22Rv1 (cell line): ENCODE data around the gene ABCA1.

Source experiments
- ZFX ChIP-seq: fragments of 450-650 bp; IDR thresholded peaks from 2 replicates; pipeline ENCODE4 v1.6.1; 2017; ENCODE audit warnings: antibody characterized with exemption, borderline replicate concordance
- TF ChIP-seq, protein P1 (sequence below): fragments of 450-650 bp; IDR thresholded peaks from 2 replicates; pipeline ENCODE4 v1.5.1; 2017; ENCODE audit warnings: mild to moderate bottlenecking

- TF ChIP-seq, protein P1, sequence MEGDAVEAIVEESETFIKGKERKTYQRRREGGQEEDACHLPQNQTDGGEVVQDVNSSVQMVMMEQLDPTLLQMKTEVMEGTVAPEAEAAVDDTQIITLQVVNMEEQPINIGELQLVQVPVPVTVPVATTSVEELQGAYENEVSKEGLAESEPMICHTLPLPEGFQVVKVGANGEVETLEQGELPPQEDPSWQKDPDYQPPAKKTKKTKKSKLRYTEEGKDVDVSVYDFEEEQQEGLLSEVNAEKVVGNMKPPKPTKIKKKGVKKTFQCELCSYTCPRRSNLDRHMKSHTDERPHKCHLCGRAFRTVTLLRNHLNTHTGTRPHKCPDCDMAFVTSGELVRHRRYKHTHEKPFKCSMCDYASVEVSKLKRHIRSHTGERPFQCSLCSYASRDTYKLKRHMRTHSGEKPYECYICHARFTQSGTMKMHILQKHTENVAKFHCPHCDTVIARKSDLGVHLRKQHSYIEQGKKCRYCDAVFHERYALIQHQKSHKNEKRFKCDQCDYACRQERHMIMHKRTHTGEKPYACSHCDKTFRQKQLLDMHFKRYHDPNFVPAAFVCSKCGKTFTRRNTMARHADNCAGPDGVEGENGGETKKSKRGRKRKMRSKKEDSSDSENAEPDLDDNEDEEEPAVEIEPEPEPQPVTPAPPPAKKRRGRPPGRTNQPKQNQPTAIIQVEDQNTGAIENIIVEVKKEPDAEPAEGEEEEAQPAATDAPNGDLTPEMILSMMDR: no peak
- TF ChIP-seq ZFX: no peak
These were observed 54.5 kb downstream of the ABCA1 start for GRCh38 chr9:104873489-104873850.
